ENCODE measurements around the gene NRXN3. TPM values are rescaled to one million over a fixed set of nuclear protein-coding genes. Genes with fewer than 3 reads are reported as not detected.

NRXN3 gene
- polyA plus RNA-seq, 1 of the 3 experiments (the other 2 are of a cell fraction): 1.6 TPM

DNA sequence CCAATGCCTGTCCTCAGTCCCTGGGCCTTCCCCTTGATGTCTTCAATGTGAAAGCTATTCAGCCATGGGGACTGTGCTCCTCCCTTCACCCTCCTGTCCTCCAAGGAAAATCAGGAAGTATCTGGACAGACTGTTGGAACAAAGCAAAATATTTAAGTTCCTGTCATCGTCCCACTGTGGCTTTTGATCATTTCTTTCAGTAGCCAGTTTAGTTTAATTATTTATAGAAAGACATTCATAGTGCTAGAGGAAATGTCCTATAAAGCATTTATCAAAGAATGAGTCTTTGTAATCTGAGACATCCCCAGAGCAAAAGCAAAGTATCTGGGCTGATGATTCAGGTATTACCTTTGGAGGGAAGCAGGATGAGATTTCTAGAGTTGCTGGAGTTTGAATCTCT, 254.1 kb downstream of the NRXN3 start:
- WGBS (ENCODE audit: low lambda C conversion rate): 19% methylated on average over 1 of the region's 1 CpG
- CTCF ChIA-PET: no interaction called here
- no peak for DNase-seq
- H3F3A ChIP-seq (replicated peaks; ENCODE audit: insufficient read depth): no peaks in the 10 kb centered on the region
- no peaks in the 10 kb centered on the region for H3K27me3 ChIP-seq (ENCODE audit: insufficient read depth)
- no peaks in the 10 kb centered on the region for H3K9me3 ChIP-seq
- no peaks in the 10 kb centered on the region for H4K20me1 ChIP-seq (ENCODE audit: insufficient read depth)
- TF ChIP-seq RFX5 (IDR thresholded peaks at IDR 0.05; ENCODE audit: low read length) (no peak), ELF1 (IDR thresholded peaks at IDR 0.05) (no peak), YY1 (IDR thresholded peaks at IDR 0.05; ENCODE audit: low read depth) (no peak), RCOR1 (IDR thresholded peaks at IDR 0.05; ENCODE audit: low read length) (no peak), TCF12 (IDR thresholded peaks at IDR 0.05) (no peak), POLR2AphosphoS5 (IDR thresholded peaks at IDR 0.05; ENCODE audit: low read depth, low read length) (no peak), GABPA (IDR thresholded peaks at IDR 0.05; ENCODE audit: low read depth) (no peak), TAF1 (IDR thresholded peaks at IDR 0.05; ENCODE audit: borderline replicate concordance, low read depth, low read length) (no peak), SMC3 (IDR thresholded peaks at IDR 0.05; ENCODE audit: low read depth, low read length) (no peak), EP300 (IDR thresholded peaks at IDR 0.05; ENCODE audit: borderline replicate concordance in 1 of 2, low read depth in 1 of 2, low read length in 1 of 2) (no peak)
- TF ChIP-seq, protein P1, sequence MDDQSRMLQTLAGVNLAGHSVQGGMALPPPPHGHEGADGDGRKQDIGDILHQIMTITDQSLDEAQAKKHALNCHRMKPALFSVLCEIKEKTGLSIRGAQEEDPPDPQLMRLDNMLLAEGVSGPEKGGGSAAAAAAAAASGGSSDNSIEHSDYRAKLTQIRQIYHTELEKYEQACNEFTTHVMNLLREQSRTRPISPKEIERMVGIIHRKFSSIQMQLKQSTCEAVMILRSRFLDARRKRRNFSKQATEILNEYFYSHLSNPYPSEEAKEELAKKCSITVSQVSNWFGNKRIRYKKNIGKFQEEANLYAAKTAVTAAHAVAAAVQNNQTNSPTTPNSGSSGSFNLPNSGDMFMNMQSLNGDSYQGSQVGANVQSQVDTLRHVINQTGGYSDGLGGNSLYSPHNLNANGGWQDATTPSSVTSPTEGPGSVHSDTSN (IDR thresholded peaks at IDR 0.05): no peak
- TF ChIP-seq, protein P2, sequence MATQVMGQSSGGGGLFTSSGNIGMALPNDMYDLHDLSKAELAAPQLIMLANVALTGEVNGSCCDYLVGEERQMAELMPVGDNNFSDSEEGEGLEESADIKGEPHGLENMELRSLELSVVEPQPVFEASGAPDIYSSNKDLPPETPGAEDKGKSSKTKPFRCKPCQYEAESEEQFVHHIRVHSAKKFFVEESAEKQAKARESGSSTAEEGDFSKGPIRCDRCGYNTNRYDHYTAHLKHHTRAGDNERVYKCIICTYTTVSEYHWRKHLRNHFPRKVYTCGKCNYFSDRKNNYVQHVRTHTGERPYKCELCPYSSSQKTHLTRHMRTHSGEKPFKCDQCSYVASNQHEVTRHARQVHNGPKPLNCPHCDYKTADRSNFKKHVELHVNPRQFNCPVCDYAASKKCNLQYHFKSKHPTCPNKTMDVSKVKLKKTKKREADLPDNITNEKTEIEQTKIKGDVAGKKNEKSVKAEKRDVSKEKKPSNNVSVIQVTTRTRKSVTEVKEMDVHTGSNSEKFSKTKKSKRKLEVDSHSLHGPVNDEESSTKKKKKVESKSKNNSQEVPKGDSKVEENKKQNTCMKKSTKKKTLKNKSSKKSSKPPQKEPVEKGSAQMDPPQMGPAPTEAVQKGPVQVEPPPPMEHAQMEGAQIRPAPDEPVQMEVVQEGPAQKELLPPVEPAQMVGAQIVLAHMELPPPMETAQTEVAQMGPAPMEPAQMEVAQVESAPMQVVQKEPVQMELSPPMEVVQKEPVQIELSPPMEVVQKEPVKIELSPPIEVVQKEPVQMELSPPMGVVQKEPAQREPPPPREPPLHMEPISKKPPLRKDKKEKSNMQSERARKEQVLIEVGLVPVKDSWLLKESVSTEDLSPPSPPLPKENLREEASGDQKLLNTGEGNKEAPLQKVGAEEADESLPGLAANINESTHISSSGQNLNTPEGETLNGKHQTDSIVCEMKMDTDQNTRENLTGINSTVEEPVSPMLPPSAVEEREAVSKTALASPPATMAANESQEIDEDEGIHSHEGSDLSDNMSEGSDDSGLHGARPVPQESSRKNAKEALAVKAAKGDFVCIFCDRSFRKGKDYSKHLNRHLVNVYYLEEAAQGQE (IDR thresholded peaks at IDR 0.05; ENCODE audit: low read depth, low read length): no peak
- TF ChIP-seq, protein P3, sequence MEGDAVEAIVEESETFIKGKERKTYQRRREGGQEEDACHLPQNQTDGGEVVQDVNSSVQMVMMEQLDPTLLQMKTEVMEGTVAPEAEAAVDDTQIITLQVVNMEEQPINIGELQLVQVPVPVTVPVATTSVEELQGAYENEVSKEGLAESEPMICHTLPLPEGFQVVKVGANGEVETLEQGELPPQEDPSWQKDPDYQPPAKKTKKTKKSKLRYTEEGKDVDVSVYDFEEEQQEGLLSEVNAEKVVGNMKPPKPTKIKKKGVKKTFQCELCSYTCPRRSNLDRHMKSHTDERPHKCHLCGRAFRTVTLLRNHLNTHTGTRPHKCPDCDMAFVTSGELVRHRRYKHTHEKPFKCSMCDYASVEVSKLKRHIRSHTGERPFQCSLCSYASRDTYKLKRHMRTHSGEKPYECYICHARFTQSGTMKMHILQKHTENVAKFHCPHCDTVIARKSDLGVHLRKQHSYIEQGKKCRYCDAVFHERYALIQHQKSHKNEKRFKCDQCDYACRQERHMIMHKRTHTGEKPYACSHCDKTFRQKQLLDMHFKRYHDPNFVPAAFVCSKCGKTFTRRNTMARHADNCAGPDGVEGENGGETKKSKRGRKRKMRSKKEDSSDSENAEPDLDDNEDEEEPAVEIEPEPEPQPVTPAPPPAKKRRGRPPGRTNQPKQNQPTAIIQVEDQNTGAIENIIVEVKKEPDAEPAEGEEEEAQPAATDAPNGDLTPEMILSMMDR (IDR thresholded peaks at IDR 0.05): no peak
- H3K36me3 ChIP-seq (replicated peaks in 1 of 2; ENCODE audit: control insufficient read depth in 1 of 2, insufficient read depth in 2 of 2, low read length in 1 of 2): no peaks in the 10 kb centered on the region
- no peak overlapping the region for H3K4me3 ChIP-seq (ENCODE audit: low read depth in 2 of 2, low read length in 1 of 2)
- no peaks in the 10 kb centered on the region for H3K4me1 ChIP-seq (ENCODE audit: control insufficient read depth in 1 of 2, insufficient read depth in 2 of 2, low read depth in 1 of 2, low read length in 1 of 2)
- H2AFZ ChIP-seq (ENCODE audit: low read depth): no peak overlapping the region
- no peak overlapping the region for H3K4me2 ChIP-seq
- H3K79me2 ChIP-seq (ENCODE audit: insufficient read depth): no peaks in the 10 kb centered on the region
- H3K9me2 ChIP-seq: no peaks in the 10 kb centered on the region
- POLR2A ChIA-PET: no interaction called here
- H3K9ac ChIP-seq: no peak overlapping the region
- H3K27ac ChIP-seq (ENCODE audit: low read depth in 2 of 2, low read length in 1 of 2): no peak overlapping the region

Measured in SK-N-SH (cell line).